Smooth muscle cell (in vitro differentiated cells): Measurements from ENCODE around the gene MCC. TPM values are rescaled to one million over a fixed set of nuclear protein-coding genes. Genes with fewer than 3 reads are reported as not detected.

Source experiments
- DNase-seq: peaks from one replicate; lab custom pipeline; 2025; ENCODE audit not compliant: unreplicated experiment; lab: John Stamatoyannopoulos, UW
- H2AFZ ChIP-seq: fragments of 200-600 bp; sonication (generic); 2 replicates; pipeline ENCODE4 v1.6.0; 2016; ENCODE audit warnings: antibody characterized with exemption, low read depth, mild to moderate bottlenecking
- H3F3A ChIP-seq: fragments of 200-600 bp; sonication (generic); 2 replicates; pipeline ENCODE4 v1.6.0; 2017; ENCODE audit warnings: antibody characterized with exemption, low read depth
- H3K27ac ChIP-seq: fragments of 200-600 bp; sonication (generic); 2 replicates; pipeline ENCODE4 v1.5.1; 2016; ENCODE audit warnings: low read depth, mild to moderate bottlenecking
- H3K27me3 ChIP-seq: fragments of 200-600 bp; sonication (generic); 2 replicates; pipeline ENCODE4 v1.6.1; 2016; ENCODE audit warnings: low read depth, mild to moderate bottlenecking
- H3K36me3 ChIP-seq: fragments of 200-600 bp; sonication (generic); 2 replicates; pipeline ENCODE4 v1.5.1; 2016; ENCODE audit warnings: low read depth
- H3K4me1 ChIP-seq: fragments of 200-600 bp; sonication (generic); 2 replicates; pipeline ENCODE4 v1.5.1; 2016; ENCODE audit warnings: low read depth
- H3K4me2 ChIP-seq: fragments of 200-600 bp; sonication (generic); 2 replicates; pipeline ENCODE4 v1.6.0; 2016; ENCODE audit warnings: mild to moderate bottlenecking
- H3K4me3 ChIP-seq: fragments of 200-600 bp; sonication (generic); 2 replicates; pipeline ENCODE4 v1.5.1; 2016; ENCODE audit warnings: mild to moderate bottlenecking
- H3K79me2 ChIP-seq: fragments of 200-600 bp; sonication (generic); 2 replicates; pipeline ENCODE4 v1.6.0; 2016; ENCODE audit warnings: low read depth, mild to moderate bottlenecking
- H3K9ac ChIP-seq: fragments of 200-600 bp; sonication (generic); 2 replicates; pipeline ENCODE4 v1.6.0; 2016; ENCODE audit warnings: low read depth
- H3K9me3 ChIP-seq: fragments of 200-600 bp; sonication (generic); replicated peaks from 2 replicates; pipeline ENCODE4 v1.5.1; 2016; ENCODE audit warnings: low read depth
- H4K20me1 ChIP-seq: fragments of 200-600 bp; sonication (generic); 2 replicates; pipeline ENCODE4 v1.6.0; 2016; ENCODE audit warnings: low read depth
- WGBS: methylation state at CpG from one replicate; pipeline ENCODE4 v1.1.7; 2016; ENCODE audit warnings: low lambda C conversion rate; 5-methylcytosine and 5-hydroxymethylcytosine counted together
- polyA plus RNA-seq: library from polyadenylated mRNA; unstranded; fragments of >200 nt; fragmentation: Nextera tagmentation; extraction: Ambion mirVana; gene quantifications from 2 replicates; pipeline ENCODE4 v1.2.1, GENCODE V29; 2016
- total RNA-seq: library from RNA; depleted of rRNA; stranded (reverse); fragments of >200 nt; gene quantifications from 2 replicates; pipeline ENCODE4 v1.2.3, GENCODE V29; 2014
- TF ChIP-seq, protein P1 (sequence below): fragments of 200-600 bp; sonication (generic); IDR thresholded peaks from 2 replicates; pipeline ENCODE4 v1.5.1; 2017; ENCODE audit warnings: borderline replicate concordance, mild to moderate bottlenecking, antibody characterized with exemption; ENCODE audit not compliant: insufficient read depth, poor library complexity, severe bottlenecking

MCC gene
- total and polyA plus RNA-seq, 2 experiments from 2014 or later, result 5.8 to 19.2 TPM

- no peak for DNase-seq
- Histone ChIP-seq H3K4me1 (peaks cover 11% of the 10 kb centered on the region), H2AFZ (no peak overlapping the region), H3K9ac (no peak overlapping the region), H3K9me3 (no peaks in the 10 kb centered on the region), H3K36me3 (no peaks in the 10 kb centered on the region), H3K4me2 (no peak overlapping the region), H4K20me1 (no peaks in the 10 kb centered on the region), H3K27me3 (no peaks in the 10 kb centered on the region), H3K79me2 (no peaks in the 10 kb centered on the region), H3F3A (peaks cover 6% of the 10 kb centered on the region), H3K27ac (no peak overlapping the region), H3K4me3 (no peak overlapping the region)
- 90% methylated on average over 14 of the region's 14 CpGs for WGBS
- TF ChIP-seq, protein P1, sequence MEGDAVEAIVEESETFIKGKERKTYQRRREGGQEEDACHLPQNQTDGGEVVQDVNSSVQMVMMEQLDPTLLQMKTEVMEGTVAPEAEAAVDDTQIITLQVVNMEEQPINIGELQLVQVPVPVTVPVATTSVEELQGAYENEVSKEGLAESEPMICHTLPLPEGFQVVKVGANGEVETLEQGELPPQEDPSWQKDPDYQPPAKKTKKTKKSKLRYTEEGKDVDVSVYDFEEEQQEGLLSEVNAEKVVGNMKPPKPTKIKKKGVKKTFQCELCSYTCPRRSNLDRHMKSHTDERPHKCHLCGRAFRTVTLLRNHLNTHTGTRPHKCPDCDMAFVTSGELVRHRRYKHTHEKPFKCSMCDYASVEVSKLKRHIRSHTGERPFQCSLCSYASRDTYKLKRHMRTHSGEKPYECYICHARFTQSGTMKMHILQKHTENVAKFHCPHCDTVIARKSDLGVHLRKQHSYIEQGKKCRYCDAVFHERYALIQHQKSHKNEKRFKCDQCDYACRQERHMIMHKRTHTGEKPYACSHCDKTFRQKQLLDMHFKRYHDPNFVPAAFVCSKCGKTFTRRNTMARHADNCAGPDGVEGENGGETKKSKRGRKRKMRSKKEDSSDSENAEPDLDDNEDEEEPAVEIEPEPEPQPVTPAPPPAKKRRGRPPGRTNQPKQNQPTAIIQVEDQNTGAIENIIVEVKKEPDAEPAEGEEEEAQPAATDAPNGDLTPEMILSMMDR, result no peak
Observed at GRCh38 chr5:113039229-113039933, 448.9 kb downstream of the MCC start.

GRCh38 chr5:113038714-113039113, 449.5 kb downstream of the MCC start:
- Histone ChIP-seq H4K20me1 (no peaks in the 10 kb centered on the region), H3K27ac (no peak overlapping the region), H3K79me2 (no peaks in the 10 kb centered on the region), H3K4me1 (peaks cover 16% of the 10 kb centered on the region), H2AFZ (no peak overlapping the region), H3F3A (peaks cover 10% of the 10 kb centered on the region), H3K4me2 (no peak overlapping the region), H3K9me3 (no peaks in the 10 kb centered on the region), H3K27me3 (no peaks in the 10 kb centered on the region), H3K4me3 (no peak overlapping the region), H3K9ac (no peak overlapping the region), H3K36me3 (no peaks in the 10 kb centered on the region)
- TF ChIP-seq, protein P1, result no peak
- no peak for DNase-seq
- WGBS, result 70% methylated on average over 9 of the region's 9 CpGs

DNA sequence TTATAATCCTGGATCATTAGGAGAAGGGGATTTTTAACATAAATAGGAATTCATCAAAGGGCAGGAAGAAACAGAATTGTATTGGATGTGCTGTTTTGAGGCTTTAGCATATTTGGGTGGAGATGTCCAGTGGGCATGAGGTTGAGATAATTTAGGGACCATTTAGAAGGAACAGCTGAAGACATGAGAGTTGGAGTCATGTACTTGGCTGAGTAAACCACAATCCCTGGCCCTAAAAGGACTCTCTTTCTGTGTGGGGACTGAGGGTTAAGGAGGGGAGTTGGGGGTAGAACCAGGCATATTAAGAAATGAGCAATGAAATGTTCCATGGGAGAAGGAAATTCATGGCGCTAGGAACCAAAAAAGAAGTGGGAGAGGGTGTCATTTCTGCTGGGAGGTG, 450.1 kb downstream of the MCC start:
- Histone ChIP-seq H4K20me1 (no peaks in the 10 kb centered on the region), H2AFZ (no peak overlapping the region), H3K9ac (no peak overlapping the region), H3K4me1 (peaks cover 19% of the 10 kb centered on the region), H3K36me3 (no peaks in the 10 kb centered on the region), H3K79me2 (no peaks in the 10 kb centered on the region), H3K27me3 (no peaks in the 10 kb centered on the region), H3K4me2 (no peak overlapping the region), H3K4me3 (no peak overlapping the region), H3K27ac (no peak overlapping the region), H3F3A (peaks cover 14% of the 10 kb centered on the region), H3K9me3 (no peaks in the 10 kb centered on the region)
- no peak for DNase-seq
- WGBS, result 100% methylated on average over 1 of the region's 1 CpG
- TF ChIP-seq, protein P1, result no peak

- Histone ChIP-seq H3K9ac (no peak overlapping the region), H3K36me3 (no peaks in the 10 kb centered on the region), H3K9me3 (no peaks in the 10 kb centered on the region), H2AFZ (no peak overlapping the region), H4K20me1 (no peaks in the 10 kb centered on the region), H3K4me2 (no peak overlapping the region), H3K79me2 (no peaks in the 10 kb centered on the region), H3K27ac (no peak overlapping the region), H3K27me3 (no peaks in the 10 kb centered on the region), H3K4me1 (peaks cover 23% of the 10 kb centered on the region), H3K4me3 (no peak overlapping the region), H3F3A (peaks cover 10% of the 10 kb centered on the region)
- WGBS, result 100% methylated on average over 1 of the region's 1 CpG
- DNase-seq, result no peak
- TF ChIP-seq, protein P1, result no peak
Observed at GRCh38 chr5:113036826-113037225, 451.4 kb downstream of the MCC start.
